Midbrain (tissue), 1 donor: ENCODE results near the gene TMEM45A.
"Not testable (repeated sequence)": the region's sequence is repeated elsewhere in the genome, so short reads cannot be mapped to it uniquely, and the experiment has no call there.

Source experiments
- DNase-seq: peaks from one replicate; lab custom pipeline; 2025; lab: John Stamatoyannopoulos, UW

The TMEM45A gene

GRCh38 chr3:100533176-100533575 lies 40.8 kb downstream of the TMEM45A start:
- DNase-seq = no peak

- no peak for DNase-seq
These were observed 43.2 kb downstream of the TMEM45A start for GRCh38 chr3:100535610-100535943.

DNA sequence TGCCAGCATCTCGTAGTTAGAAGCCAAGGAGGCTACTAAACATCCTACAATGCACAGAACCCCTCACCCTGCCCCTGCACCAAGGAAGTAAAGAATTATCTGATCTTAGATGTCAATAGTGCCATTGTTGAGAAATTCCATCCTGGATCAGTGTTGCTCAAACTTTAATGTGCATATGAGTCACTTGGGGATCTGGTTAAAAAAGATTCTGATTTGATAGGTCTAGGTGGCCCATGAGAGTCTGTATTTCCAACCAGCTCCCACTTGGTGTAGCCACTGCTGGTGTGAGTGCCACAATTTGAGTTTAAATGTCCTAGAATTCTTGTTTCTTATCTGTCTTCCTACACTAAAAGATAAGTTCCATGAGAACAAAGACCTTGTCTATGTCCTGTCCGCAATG lies 43.7 kb downstream of the TMEM45A start:
- no peak for DNase-seq

DNA sequence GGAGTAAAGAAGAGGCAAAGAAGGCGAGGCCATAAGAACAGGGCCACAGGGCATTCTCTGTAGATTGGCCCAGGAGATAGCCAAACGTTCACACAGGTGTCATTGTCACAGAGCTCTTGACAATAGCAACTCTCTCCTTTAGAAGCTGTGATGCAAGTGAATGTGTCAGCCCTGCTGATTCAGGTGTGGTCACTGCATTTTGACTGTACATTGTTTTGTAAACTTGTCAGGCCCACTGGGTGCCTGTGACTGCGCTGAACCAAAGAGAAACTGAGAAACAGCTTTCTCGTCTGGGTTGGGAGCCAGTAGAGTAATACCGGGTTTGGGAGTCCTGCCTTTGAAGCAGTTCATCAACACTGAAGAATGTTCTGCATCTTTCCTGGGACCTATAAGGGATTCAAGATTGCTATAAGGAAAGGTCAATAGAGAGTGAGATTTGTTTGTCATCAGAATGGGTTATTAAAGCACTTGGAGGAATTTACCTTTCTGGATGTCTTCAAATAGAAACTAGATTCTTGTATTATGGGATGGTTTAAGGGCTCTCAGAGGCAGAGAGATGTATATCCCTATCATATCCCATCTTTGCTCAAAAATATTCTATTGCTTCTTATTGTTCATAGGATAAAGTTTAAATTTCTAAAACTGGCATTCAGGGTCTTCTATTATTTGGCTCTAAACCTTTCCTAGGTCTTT lies 45.4 kb downstream of the TMEM45A start:
- DNase-seq = no peak

GRCh38 chr3:100538339-100538706 lies 45.9 kb downstream of the TMEM45A start:
- no peak for DNase-seq

DNA sequence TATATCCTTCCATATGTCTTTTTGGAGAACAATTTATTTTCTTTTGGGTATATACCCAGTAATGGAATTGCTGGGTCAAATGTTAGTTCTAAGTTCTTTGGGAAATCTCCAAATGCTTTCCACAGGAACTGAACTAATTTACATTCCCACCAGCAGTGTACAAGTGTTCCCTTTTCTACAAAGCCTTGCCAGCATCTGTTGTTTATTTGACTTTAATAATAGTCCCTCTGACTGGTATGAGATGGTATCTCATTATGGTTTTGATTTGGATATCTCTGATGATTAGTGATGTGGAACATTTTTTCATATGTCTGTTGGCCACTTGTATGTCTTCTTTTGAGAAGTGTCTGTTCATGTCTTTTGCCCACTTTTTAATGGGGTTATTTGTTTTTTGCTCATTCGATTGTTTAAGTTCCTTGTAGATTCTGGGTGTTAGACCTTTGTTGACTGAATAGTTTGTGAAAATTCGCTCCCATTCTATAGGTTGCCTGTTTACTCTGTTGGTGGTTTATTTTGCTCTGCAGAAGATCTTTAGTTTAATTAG lies 48.4 kb downstream of the TMEM45A start:
- DNase-seq = no peak

- not testable (repeated sequence) for DNase-seq
These were observed 49.0 kb downstream of the TMEM45A start for GRCh38 chr3:100541428-100541827.

DNA sequence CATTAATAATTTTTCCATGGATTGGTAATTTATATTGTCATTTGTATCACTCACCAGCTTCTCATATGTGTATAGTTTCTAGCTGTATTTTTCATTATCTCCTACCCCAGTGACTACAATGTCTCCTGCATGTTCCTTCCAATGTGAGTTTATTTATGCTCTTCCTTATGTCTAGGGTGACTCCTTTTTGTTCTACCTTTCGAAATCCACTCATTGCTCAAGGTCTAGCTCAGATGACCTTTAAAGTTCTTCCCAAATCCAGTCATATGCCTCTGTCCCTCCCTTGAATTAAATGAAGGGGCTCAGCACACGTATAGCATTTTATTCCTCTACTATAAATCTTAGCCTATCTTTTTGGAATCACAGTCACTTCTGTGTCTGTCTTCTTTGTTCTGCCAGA lies 53.0 kb downstream of the TMEM45A start:
- no peak for DNase-seq

DNA sequence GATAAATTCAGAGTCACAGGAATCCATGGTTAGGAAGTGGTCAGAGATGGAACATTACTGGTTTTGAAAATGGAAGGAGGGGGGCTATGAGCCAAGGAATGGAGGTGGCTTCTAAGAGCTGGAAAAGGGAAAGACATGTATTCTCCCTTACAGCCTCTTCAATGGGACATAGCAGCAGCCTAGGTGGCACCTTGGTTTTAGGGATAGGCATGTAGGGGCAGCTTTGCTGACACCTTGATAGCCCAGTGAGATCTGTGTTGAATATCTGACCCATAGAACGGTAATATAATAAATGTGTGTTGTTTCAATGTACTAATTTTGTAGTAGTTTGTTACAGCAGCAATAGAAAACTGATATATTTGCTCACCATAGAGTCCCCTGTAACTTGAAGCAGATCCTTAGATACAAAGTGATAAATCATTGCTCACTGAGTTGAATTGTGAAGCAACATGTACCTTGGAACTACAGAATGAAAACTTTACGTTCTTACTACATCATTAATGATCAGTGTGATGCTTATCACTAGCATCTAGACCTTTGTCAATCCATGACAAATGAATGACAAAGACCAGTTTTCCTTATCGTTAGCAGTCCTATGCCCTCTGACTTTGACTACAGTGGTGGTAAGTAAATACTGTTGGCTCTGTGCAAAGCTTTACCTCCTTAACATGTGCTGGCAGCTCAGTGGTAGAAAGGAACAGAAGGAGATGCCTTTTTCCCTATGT lies 53.8 kb downstream of the TMEM45A start:
- DNase-seq = no peak

DNA sequence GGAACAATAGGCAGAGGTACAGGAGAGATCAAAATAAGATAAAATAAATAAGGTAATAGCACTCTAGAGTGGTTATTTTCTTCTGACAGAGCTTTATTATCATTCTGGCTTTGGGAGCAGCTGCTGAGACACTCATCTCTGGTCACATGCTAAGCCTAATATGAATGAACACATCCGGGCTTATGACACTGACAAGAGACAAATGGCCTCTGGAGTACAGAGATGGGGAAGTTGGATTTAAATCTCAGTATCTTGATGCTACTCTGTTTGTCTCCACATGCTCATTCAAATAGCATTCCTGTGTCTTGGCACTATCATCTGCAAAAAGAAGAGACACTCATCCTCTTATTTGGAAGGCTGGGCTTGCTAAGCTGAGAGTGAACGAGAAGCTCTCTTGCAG lies 55.6 kb downstream of the TMEM45A start:
- DNase-seq = no peak

- no peak for DNase-seq
These were observed 61.4 kb downstream of the TMEM45A start for GRCh38 chr3:100553618-100554372.

DNA sequence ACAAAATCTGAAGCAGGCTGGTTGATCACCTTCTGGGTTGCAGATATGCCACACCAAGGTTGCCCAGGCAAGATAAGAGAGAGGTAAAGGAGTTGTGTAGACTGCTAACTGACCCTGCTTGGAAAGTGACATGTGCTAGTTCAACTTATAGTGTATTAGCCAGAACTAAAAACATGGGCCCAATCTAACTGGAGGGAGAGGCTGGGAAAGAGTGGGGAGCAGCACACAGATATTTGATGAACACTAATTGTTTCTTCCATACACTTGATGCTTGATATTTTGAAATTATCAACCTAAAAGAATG lies 61.9 kb downstream of the TMEM45A start:
- no peak for DNase-seq

DNA sequence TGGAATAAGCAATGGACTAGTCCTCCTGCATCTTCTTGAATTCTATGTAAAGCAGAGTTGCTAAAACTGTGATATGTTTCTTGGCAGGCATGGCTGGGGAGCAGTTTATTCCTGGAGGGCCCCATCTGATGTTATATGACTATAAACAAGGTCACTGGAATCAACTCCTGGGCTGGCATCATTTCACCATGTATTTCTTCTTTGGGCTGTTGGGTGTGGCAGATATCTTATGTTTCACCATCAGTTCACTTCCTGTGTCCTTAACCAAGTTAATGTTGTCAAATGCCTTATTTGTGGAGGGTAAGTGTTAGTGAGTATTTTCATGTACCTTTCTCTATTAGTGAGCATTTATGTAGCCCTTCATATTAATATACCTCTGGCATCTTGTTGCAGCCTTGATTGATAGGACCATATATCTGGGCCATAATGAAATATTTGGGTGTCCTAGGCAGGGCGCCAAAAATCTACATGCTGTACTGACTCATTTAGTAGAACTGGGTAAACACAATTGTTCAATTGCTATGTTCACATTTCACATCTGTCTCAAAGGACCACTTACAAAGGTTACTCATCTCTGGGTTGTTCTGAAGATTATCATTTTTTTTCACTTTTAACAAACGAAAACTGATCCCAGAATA lies 64.4 kb downstream of the TMEM45A start:
- no peak for DNase-seq

DNA sequence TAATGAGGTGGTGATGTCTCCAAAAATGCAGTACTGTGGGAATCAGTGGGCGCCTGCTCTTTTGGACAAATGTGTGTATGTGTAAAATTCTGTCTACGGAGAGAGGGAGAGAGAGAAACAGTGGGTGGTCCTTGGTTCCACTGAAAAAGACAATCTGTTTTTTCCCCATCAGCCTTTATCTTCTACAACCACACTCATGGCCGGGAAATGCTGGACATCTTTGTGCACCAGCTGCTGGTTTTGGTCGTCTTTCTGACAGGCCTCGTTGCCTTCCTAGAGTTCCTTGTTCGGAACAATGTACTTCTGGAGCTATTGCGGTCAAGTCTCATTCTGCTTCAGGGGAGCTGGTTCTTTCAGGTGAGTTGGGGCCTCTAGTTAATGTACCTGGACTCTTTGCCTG lies 65.8 kb downstream of the TMEM45A start:
- DNase-seq = no peak

GRCh38 chr3:100560426-100560825 lies 68.0 kb downstream of the TMEM45A start:
- DNase-seq = no peak

DNA sequence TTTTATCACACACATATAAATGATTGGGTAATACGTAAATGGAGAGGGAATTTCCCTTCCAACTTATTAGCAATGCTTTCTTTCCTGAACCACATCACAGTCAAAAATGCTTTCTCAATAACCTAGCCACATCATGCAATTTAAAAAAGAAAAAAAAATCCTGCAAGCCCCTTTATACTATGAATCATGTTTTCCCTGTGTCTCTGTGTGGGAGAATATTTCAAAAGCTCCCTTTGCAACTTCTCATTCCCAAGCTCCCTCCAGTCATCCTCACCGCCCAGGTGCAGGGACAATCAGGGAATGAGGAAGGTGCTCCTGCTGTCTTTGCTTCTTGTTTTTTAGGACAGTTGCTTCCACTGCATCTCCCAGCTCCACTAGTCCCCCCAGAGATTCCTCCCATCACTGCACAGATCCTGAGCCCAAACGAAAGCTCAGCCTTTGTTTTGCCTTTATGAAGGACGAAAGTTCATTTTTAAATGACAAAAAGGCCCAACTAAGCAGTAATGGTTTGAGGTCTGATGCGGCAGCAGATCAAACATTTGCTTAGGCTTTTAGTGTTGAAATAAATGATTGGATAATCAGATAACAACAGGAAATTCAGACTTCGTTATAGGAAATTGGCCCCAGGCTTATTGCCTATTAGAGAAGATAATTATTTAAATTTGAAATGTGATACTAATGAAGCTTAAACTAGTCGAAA lies 69.2 kb downstream of the TMEM45A start:
- DNase-seq = no peak

DNA sequence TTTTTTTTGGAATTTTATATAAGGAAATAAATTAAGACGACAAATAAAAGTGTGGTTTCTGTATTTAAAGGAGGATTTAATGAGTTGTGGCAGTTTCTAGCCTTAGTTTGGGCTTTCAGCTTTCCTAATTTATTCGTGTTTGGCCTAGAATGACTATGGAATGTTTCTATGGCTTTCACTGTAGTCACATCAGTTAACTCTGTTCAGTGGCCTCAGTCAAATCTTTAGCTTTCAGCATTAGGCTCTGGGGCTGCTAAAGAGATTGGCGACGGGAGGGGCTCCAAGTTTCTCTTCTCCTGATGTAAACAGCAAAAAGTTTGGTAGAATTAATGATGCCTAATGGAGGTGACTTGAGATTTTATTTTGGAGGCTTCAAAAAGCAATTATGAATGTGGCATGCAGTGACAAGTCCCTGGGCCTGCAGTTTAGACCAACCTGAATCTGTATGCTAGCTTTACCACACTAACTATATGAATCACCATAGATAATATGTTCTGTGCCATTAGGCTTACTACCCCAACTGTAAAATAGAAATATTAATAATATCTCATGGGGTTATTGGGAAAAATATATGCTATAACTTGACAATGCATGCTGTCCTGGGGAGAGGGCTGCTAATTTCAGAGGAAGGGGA lies 69.9 kb downstream of the TMEM45A start:
- no peak for DNase-seq

- no peak for DNase-seq
These were observed 70.8 kb downstream of the TMEM45A start for GRCh38 chr3:100563228-100563627.

DNA sequence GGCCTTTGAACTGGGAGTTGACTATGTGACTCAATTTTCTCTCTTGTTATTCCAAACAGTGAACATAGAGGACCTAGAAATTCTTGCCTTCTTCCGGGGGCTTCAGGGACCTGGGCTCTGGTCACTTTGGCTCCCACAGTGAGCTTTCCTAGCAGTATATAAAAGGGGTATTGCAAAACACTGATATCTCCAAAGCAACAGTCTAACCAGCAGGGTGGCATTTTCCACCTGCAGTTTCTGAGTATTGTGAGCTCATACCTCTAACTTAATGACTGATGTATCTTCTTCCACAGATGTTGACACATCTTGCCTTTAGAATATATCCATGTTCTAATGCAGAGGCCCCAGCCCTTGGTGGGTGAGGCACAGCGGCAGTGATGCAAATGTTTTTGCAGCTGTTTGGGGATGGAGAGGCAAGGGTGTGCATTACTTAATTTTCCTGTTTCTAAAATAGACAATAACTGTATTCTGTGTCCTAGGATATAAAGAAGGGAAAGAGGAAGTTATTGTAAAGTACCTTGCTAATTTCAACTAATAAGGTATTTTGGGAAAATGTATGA lies 71.3 kb downstream of the TMEM45A start:
- DNase-seq = no peak

GRCh38 chr3:100570811-100571210 lies 78.4 kb downstream of the TMEM45A start:
- no peak for DNase-seq

DNA sequence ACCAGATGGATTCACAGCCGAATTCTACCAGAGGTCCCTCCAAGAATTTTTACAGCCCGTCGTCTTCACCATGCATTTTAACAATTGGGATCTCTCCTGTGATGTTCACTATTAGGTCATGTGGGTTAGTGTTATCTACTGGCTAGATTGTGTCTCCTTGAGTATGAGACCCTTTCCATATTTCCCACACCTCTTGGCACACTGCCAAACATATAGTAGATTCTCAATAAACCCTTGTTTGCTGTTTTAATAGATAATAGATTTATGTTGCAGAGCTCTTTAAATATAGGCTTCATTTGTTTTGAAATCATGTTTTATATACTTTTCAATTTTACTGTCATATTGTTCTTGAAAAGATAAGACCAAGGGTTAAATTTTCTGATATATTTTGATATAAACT lies 82.1 kb downstream of the TMEM45A start:
- no peak for DNase-seq
